ENCODE measurements around the gene SPINK8. TPM values are rescaled to one million over a fixed set of nuclear protein-coding genes. Genes with fewer than 3 reads are reported as not detected.
"Not testable (repeated sequence)": the region's sequence is repeated elsewhere in the genome, so short reads cannot be mapped to it uniquely, and the experiment has no call there.

Gene SPINK8
- total and polyA plus RNA-seq, 12 donors: not detected

GRCh38 chr3:48334605-48335004 is 1.1 kb upstream of the SPINK8 start:
- intact Hi-C loops (cut with DNase I): no loop called here
- TF ChIP-seq, protein P1, sequence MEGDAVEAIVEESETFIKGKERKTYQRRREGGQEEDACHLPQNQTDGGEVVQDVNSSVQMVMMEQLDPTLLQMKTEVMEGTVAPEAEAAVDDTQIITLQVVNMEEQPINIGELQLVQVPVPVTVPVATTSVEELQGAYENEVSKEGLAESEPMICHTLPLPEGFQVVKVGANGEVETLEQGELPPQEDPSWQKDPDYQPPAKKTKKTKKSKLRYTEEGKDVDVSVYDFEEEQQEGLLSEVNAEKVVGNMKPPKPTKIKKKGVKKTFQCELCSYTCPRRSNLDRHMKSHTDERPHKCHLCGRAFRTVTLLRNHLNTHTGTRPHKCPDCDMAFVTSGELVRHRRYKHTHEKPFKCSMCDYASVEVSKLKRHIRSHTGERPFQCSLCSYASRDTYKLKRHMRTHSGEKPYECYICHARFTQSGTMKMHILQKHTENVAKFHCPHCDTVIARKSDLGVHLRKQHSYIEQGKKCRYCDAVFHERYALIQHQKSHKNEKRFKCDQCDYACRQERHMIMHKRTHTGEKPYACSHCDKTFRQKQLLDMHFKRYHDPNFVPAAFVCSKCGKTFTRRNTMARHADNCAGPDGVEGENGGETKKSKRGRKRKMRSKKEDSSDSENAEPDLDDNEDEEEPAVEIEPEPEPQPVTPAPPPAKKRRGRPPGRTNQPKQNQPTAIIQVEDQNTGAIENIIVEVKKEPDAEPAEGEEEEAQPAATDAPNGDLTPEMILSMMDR (IDR thresholded peaks at IDR 0.05): no peak
- no peak for TF ChIP-seq POLR2A (IDR thresholded peaks at IDR 0.05)

GRCh38 chr3:48331706-48332435 is 1.6 kb downstream of the SPINK8 start:
- intact Hi-C loops (cut with DNase I); H3K9me3 ChIP-seq (replicated peaks in 1 of 3); H3K27me3 ChIP-seq; H3K4me1 ChIP-seq (replicated peaks in 1 of 2); H3K36me3 ChIP-seq (replicated peaks in 1 of 2); H3K27ac ChIP-seq; H3K4me3 ChIP-seq; DNase-seq: not testable (repeated sequence)
- WGBS, 4 donors: 81 to 87% (median 85%) methylated on average over 7 to 10 of the region's 10 CpGs

More at GRCh38 chr3:48334605-48335004, 1.1 kb upstream of the SPINK8 start:
- WGBS, 4 donors: 62 to 75% (median 70%) methylated on average over 3 of the region's 3 CpGs
- Histone ChIP-seq H3K27me3 (no peaks in the 10 kb centered on the region), H3K4me1 (replicated peaks in 1 of 2) (no peaks in the 10 kb centered on the region), H3K4me3 (no peak overlapping the region), H3K9me3 (replicated peaks in 1 of 3) (no peaks in the 10 kb centered on the region), H3K27ac (no peak overlapping the region), H3K36me3 (replicated peaks in 1 of 2) (no peaks in the 10 kb centered on the region)
- DNase-seq: no peak

DNA sequence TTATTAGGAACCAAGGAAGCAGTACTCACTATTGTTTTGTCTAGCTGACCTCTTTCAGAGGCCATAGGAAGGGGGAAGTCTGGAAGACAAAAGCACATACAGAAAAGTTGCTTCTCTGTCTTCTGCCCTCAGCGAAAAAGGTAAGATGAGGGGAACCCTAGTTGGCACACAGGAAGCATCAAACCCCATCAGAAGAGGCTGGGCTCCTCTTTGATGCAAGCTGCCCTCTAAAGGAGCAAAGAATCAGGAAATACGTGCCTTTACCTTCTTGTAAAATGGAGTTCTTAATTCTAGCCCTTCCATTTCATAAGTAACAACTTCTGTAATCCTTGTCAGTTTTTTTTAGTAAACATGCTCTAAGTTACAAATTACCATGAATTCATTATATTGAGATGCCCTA is 12.5 kb downstream of the SPINK8 start:
- Histone ChIP-seq H3K9me3 (replicated peaks in 1 of 3) (no peaks in the 10 kb centered on the region), H3K4me1 (replicated peaks in 1 of 2) (no peaks in the 10 kb centered on the region), H3K4me3 (no peak overlapping the region), H3K27me3 (no peaks in the 10 kb centered on the region), H3K27ac (no peak overlapping the region), H3K36me3 (replicated peaks in 1 of 2) (no peaks in the 10 kb centered on the region)
- intact Hi-C loops (cut with DNase I): no loop called here
- WGBS, 4 donors: 38 to 64% (median 51%) methylated on average over 2 of the region's 2 CpGs
- DNase-seq: no peak
- no peak for TF ChIP-seq POLR2A (IDR thresholded peaks at IDR 0.05)
- TF ChIP-seq, protein P1 (IDR thresholded peaks at IDR 0.05): no peak

GRCh38 chr3:48318713-48319468 is 14.6 kb downstream of the SPINK8 start:
- intact Hi-C loops (cut with DNase I): no loop called here
- H3K36me3 ChIP-seq (replicated peaks in 1 of 2): no peaks in the 10 kb centered on the region
- no peak overlapping the region for H3K27ac ChIP-seq
- no peak for DNase-seq
- WGBS, 4 donors: 55 to 69% (median 62%) methylated on average over 2 of the region's 2 CpGs
- H3K4me1 ChIP-seq (replicated peaks in 1 of 2): no peaks in the 10 kb centered on the region
- TF ChIP-seq POLR2A (IDR thresholded peaks at IDR 0.05): no peak
- TF ChIP-seq, protein P1 (IDR thresholded peaks at IDR 0.05): no peak
- peaks cover 0 to 4% (median 0%) of the 10 kb centered on the region in 3 donors for H3K9me3 ChIP-seq (replicated peaks in 1 of 3)
- no peak overlapping the region for H3K4me3 ChIP-seq
- H3K27me3 ChIP-seq: no peaks in the 10 kb centered on the region

Measured in adrenal gland (tissue), 12 donors.